Measurements from ENCODE around the gene PRRC1.
"Not testable (repeated sequence)": the region's sequence is repeated elsewhere in the genome, so short reads cannot be mapped to it uniquely, and the experiment has no call there.

The PRRC1 gene

GRCh38 chr5:127545249-127545648, 27.8 kb downstream of the PRRC1 start:
- DNase-seq (ENCODE audit: low read depth), result not testable (repeated sequence)

DNA sequence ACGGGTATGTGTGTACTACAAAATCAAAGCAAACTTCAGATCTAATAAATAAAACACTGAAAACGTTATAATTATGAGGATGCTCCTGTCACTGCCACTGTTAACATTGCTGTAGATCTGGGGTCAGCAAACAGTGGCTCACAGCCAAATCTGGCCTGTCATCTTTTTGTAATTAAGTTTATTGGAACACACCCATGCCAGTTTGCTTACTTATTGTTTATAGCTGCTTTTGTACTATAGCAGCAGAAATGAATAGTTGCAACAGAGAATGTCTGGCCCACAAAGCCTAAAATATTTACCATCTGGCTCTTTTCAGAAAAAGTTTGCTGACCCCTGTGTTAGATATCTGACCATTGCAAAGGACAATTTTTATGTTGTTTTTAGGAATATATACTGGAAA, 32.1 kb downstream of the PRRC1 start:
- DNase-seq (ENCODE audit: low read depth), result no peak

- DNase-seq (ENCODE audit: low read depth), result no peak
Measured at GRCh38 chr5:127550652-127551409, 33.4 kb downstream of the PRRC1 start.

DNA sequence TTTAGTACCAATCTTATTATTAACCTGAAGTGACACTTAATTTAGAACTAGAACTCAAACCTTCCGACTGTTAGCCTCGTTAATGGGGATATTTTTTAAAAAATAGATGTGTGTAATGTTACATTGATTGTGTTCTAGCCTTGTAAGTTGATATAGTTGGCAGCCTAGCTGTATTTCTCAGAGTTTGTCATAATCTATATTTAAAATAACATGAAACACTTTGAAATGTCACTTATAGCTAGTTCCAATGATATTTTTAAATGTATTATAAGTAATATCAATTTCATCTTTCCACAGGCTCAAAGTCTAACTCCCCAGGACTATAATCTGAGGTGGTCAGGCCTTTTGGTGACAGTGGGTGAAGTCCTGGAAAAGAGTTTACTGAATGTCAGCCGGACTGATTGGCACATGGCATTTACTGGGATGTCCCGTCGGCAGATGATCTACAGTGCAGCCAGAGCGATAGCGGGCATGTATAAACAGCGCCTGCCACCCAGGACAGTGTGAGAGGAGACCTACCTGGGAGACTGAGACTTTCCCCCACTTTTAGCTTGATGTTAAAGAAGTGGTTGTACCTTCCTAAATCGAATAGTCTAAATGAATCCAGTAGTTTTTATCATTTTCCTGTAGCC, 34.1 kb downstream of the PRRC1 start:
- no peak for DNase-seq (ENCODE audit: low read depth)

GRCh38 chr5:127555826-127556225, 38.4 kb downstream of the PRRC1 start:
- no peak for DNase-seq (ENCODE audit: low read depth)

GRCh38 chr5:127556609-127557334, 39.3 kb downstream of the PRRC1 start:
- DNase-seq (ENCODE audit: low read depth), result no peak

GRCh38 chr5:127558273-127558672, 40.8 kb downstream of the PRRC1 start:
- DNase-seq (ENCODE audit: low read depth), result no peak

DNA sequence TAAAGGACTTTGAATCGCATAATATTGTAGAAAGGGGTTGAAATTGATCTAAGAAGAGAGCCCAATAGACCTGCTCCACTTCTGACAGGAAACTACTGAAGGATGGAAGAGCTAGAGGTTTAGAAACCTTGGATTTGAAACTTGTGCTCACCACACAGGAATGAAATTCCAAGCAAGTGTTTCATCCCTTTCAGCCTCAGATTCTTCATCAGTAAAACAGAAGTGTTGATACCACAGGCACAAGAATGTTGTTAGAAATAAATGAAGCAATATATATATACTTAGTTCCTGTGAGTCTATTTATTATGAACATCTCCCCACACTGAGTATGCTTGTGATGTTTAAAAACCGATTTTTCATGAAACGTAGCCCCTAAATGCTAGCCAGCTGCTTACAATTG, 43.8 kb downstream of the PRRC1 start:
- DNase-seq (ENCODE audit: low read depth), result peak; percentile 38

DNA sequence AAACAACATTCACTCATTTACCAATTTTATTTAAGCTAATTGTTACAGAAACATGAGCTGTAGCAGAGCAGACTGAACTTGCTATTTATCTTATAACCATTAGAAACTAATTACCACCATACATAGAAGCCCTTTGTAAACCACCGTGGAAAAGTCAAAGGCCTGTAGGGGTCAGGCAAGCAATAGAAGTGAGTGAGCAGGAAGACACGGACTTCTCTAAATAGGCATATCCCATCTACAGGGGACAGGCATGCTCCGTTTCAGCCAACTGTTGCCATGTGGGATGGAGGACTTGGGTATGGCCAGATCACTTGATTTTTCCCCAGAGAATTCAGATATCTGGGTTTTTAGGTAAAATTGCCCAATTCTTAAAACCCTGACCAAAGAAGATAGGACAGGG, 44.8 kb downstream of the PRRC1 start:
- no peak for DNase-seq (ENCODE audit: low read depth)

- DNase-seq (ENCODE audit: low read depth), result no peak
Measured at GRCh38 chr5:127563136-127563535, 45.7 kb downstream of the PRRC1 start.

GRCh38 chr5:127564002-127564769, 46.7 kb downstream of the PRRC1 start:
- DNase-seq (ENCODE audit: low read depth), result peak; percentile 28

- no peak for DNase-seq (ENCODE audit: low read depth)
Measured at GRCh38 chr5:127565586-127566270, 48.3 kb downstream of the PRRC1 start.

- DNase-seq (ENCODE audit: low read depth), result no peak
Measured at GRCh38 chr5:127567026-127567768, 49.8 kb downstream of the PRRC1 start.

GRCh38 chr5:127568166-127568565, 50.7 kb downstream of the PRRC1 start:
- no peak for DNase-seq (ENCODE audit: low read depth)

DNA sequence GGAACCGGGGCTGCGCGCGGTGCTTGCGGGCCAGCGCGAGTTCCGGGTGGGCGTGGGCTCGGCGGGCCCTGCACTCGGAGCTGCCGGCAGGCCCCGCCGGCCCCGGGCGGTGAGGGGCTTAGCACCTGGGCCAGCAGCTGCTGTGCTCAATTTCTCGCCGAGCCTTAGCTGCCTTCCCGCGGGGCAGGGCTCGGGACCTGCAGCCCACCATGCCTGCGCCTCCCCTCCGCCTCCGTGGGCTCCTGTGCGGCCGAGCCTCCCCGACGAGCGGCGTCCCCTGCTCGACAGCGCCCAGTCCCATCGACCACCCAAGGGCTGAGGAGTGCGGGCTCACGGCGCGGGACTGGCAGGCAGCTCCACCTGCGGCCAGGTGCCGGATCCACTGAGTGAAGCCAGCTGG, 52.0 kb downstream of the PRRC1 start:
- not testable (repeated sequence) for DNase-seq (ENCODE audit: low read depth)

DNA sequence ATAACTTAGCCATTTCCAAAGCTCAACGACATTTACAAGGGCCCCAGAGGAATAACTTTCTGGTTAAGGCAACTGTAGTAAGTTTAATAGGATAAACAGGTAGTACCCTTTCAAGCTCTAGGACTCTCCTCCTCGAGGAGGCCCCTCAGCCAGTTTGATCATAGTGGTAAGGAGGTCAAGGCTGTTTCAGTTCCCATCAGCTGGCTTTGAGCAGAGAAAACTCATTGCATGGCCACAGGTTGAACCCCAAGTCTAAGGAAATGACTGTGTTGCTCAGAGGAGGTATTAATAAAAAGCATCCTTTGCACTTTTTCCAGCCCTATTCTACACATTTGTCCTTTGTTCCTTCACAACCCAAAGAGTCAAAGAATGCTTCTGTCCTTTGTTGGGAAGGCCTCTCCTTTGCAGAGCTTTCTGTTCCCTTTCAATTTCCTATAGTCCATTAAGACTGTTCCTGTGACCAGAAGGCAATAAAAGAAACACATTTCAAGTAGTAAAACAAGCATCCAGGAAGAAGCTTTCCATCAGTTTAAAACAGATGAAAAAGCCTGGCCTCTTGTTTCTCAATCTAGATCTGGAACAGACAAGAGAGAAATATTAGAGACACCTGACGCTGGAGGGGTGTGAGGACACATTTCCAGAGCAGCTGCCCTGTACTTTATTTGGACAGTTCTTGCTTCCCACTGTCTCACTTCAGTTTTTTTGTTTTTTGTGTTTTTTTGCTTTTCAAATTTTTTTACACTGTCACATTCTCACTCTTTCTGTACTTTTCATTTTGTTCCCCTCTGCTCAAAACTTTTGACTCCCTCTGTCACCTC, 54.1 kb downstream of the PRRC1 start:
- no peak for DNase-seq (ENCODE audit: low read depth)

- no peak for DNase-seq (ENCODE audit: low read depth)
Measured at GRCh38 chr5:127572930-127573329, 55.5 kb downstream of the PRRC1 start.

GRCh38 chr5:127574852-127575679, 57.6 kb downstream of the PRRC1 start:
- no peak for DNase-seq (ENCODE audit: low read depth)

GRCh38 chr5:127577458-127577857, 60.0 kb downstream of the PRRC1 start:
- DNase-seq (ENCODE audit: low read depth), result no peak
